GM12801 (cell line): ENCODE data around the gene KCNMA1.

Experiments used
- TF ChIP-seq, protein P1 (sequence below): IDR thresholded peaks from one replicate; pipeline ENCODE4 v1.5.1; 2011; ENCODE audit warnings: control low read depth; ENCODE audit not compliant: insufficient read length; ENCODE audit errors: extremely low read depth

The KCNMA1 gene

DNA sequence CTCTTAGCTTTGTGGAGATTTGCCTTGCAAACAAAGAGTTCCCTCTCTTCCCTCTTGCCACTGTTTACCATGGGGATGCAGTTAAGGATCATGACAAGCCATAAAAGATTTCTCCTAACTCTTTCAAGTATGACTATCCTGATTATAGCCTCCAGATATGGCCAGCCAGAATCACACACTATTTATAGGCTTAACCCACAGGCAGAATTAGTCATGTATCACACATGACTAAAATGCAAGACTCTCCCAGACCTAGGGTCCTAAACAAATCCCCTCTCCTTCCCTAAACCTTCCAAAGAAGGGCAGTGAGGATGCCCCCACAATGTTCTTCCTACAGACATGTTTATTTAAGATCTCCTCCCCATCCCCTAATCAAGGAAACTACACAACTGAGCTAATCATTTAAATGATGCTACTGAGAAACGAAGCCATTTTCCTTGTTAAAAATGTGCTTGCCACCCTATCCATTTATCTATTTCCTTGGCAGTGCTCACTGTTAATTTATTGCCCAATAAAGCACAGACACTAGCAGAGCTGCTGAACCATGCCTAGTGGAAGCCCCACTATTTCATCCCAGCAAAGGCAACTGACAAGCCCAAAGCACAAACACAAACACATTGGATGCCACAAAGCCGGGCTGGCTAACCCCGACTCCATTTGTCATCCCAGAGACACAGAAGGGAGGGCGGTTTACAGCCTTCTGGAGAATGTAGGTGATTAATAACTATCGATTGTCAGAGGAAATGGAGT is 363.4 kb downstream of the KCNMA1 start:
- TF ChIP-seq, protein P1, sequence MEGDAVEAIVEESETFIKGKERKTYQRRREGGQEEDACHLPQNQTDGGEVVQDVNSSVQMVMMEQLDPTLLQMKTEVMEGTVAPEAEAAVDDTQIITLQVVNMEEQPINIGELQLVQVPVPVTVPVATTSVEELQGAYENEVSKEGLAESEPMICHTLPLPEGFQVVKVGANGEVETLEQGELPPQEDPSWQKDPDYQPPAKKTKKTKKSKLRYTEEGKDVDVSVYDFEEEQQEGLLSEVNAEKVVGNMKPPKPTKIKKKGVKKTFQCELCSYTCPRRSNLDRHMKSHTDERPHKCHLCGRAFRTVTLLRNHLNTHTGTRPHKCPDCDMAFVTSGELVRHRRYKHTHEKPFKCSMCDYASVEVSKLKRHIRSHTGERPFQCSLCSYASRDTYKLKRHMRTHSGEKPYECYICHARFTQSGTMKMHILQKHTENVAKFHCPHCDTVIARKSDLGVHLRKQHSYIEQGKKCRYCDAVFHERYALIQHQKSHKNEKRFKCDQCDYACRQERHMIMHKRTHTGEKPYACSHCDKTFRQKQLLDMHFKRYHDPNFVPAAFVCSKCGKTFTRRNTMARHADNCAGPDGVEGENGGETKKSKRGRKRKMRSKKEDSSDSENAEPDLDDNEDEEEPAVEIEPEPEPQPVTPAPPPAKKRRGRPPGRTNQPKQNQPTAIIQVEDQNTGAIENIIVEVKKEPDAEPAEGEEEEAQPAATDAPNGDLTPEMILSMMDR = no peak

DNA sequence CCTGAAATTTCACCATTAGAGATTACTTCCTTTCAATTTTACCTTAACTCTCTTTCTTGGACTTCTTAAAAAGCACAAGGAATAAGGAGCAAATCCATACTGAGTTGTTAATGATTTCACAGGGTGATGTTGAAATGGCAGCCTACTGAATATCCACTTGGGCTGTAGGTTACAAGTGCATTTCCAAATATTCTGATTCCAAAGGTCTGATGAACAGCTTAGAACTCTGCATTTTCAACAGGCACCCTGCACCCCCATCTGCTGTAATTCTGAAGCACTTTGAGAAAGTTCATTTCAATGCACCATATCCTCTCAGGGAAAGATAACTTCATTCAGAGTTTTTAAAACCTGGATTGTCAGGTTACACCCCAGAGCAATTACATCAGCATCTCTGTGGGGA is 368.4 kb downstream of the KCNMA1 start:
- TF ChIP-seq, protein P1 = no peak

DNA sequence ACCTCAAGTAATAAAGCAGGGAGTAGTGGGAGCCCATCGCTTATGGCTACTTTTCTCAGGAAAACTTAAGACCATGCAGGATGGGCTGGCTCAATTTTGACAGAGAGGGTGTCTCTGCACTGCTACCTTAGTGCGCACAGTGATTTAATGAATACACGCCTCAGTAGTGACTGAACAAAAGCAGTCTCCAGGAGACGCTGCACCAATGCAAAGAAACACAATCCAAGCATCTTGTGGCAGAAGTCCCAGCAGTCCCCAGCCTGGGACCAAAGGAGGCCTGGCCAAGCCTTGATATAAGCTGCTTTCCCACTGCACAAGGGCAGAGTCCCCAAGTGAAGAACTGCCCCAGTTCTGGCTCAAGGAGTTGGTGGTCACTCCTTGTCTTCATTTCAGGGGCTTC is 368.9 kb downstream of the KCNMA1 start:
- TF ChIP-seq, protein P1 = no peak

DNA sequence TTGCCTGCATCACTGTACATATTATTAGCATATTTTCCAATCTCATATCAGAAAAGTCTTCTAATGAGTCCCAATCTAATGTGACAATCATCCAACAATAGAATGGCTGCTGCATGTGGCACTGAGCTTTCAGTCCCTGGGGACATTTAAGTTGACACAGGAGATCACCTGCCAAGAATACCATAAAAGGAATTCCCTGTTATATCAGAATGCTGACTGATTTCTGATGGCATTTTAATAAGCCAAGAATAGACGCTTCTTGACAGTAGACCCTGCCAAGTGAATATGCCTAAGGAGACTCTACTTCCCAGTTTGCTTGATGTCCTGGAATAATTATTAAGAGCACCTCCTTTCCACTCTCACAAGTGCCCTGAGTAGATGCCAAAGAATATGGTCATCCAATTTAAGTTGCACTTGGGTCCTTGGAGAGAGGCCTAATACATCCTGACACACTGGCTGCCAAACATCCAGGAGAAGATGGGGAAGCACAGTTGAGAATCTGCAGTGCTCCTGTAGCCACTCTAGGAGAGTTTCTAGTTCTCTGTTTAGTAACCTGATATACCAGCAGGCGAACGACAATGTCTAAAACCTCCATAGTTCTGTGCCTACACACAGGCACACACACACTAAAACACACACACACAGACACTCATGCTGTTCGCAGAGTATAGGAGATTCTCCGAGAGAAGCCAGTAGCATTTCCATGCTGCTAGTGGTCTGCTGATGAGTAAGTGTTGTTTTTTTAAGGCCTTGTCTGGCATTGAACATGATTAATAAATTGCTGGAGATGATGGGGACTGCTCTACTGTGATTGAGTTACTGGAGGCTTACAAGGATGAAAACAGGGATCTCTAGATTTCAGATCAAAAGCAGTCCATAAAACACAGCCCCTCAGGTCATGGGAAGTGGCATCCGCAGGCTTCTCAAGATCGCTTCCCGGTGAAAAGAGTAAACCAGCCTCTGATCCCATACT is 369.6 kb downstream of the KCNMA1 start:
- TF ChIP-seq, protein P1 = no peak

DNA sequence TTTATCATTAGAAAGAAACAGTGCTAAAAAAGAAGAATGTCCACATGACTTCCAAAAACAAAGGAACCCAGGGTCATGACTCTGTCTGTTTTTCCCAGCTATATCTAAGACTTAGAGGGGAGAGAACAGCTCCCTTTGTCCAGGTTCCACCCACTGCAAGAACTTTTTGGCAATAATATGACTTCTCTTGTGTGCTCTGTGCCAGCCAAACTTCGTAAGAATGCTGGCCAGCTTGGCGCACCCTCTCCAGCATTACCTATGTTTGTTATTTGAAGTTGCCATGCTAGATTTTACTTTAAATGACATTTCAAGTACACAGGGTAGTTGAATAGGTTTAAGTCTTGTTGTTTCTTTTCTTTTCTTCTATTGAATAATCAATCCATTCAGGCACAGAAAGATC is 371.4 kb downstream of the KCNMA1 start:
- TF ChIP-seq, protein P1 = no peak

DNA sequence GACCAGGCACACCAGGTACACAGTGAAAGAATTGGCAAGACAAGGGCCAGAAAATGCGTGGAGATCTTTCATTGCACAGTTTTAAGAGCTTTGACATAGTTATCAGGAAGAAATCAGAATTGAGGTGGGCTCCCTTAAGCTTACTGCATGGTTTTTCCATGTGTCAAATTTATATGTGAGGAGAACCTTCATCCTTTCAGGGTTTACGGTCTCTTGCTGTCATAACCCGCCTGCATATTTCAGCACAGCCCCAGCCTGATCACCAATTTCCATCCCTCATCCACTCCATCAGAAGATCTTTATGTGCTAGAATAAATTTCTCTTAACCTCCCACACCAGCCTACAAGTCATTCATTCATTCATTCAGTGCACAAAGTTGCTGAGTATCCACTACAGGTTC is 373.1 kb downstream of the KCNMA1 start:
- TF ChIP-seq, protein P1 = no peak

DNA sequence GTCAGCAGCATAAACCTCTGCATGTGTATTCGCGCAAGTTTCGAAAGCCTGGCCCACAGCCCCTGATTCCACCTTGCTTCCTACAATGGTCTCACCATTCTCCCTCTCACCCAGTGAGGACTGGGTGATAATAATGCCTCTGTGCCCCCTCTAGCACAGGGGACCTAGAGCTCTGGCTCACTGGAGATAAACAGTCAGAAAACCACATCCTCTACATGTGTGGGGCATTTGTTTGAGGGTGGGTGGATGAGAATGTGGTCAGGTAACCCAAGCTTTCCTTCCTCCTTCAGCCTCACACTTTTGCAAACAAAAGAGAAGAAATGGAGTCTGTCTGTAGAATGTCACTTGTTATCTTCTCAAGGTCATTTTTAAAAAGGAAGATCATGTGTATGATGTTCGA is 373.5 kb downstream of the KCNMA1 start:
- TF ChIP-seq, protein P1 = no peak
